HG02610 (cell line): Measurements from ENCODE around the gene METTL25.

Experiments used
- ATAC-seq: cut with Tn5 transposase; IDR thresholded peaks from one replicate; pipeline ENCODE4 v1.9.1; 2021; ENCODE audit warnings: mild to moderate bottlenecking, moderate library complexity; ENCODE audit not compliant: unreplicated experiment

METTL25 gene

GRCh38 chr12:82406651-82407050 lies 48.3 kb downstream of the METTL25 start:
- ATAC-seq = no peak

- no peak for ATAC-seq
Observed at GRCh38 chr12:82407481-82407880, 49.2 kb downstream of the METTL25 start.

GRCh38 chr12:82408844-82409243 lies 50.5 kb downstream of the METTL25 start:
- ATAC-seq = no peak

GRCh38 chr12:82411546-82412230 lies 53.4 kb downstream of the METTL25 start:
- no peak for ATAC-seq

DNA sequence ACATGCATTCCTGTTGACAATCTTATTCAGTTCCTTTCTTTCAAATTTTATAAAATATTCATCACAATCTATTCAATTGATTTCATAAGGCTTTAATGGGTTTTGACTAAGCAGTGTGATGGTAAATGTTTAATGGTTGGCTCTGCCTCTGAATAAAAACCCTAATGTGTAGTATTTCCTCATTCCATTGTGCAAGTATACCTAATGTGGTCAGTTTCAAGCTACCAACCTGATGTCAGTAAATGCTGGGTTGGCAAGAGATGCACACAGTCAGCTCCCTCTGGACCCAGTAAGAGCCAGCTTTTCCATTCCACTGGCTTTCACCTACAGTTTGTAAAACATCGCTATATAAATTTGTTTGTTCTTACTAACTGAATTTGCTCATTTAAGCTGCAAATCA lies 53.9 kb downstream of the METTL25 start:
- ATAC-seq = no peak

DNA sequence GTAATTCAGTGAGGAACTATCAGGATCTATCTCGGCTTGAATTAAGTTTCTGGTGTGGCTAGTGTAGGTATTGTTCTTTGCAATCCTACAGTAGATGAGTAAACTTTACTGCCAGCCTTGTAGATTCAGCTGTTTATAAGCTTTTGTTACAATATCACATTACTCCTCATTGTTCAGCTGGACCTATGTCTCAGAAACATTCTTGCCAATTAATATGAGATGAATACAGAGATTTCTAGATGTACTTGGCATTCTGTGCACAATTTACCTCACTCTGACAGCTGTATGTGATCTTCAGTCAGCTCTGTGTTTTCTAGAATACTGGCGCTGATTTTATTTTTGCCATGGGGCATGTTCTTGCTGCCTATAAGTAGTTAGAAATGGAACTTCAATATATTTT lies 55.7 kb downstream of the METTL25 start:
- no peak for ATAC-seq

DNA sequence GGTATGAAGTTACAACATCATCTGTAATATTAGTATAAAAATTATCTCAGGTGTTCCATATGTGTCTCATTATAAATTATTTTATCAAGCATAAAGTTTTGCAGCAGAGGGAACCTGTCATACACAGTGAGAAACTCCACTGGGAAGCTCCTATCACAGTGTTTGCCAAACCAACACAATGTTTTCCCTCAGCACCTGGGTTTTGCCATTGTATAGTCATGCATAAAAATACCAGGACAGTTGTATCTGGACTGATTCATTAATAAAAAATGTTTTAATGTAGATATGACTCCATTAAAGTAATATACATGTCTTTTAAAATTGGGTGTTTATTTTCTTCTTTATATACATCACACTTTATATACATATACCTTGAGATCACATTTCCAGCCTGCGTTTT lies 56.6 kb downstream of the METTL25 start:
- no peak for ATAC-seq

GRCh38 chr12:82415402-82415801 lies 57.1 kb downstream of the METTL25 start:
- ATAC-seq = no peak

GRCh38 chr12:82425241-82425640 lies 66.9 kb downstream of the METTL25 start:
- ATAC-seq = no peak

GRCh38 chr12:82426081-82426480 lies 67.8 kb downstream of the METTL25 start:
- no peak for ATAC-seq

- no peak for ATAC-seq
Observed at GRCh38 chr12:82426586-82426985, 68.3 kb downstream of the METTL25 start.

- ATAC-seq = no peak
Observed at GRCh38 chr12:82430541-82431145, 72.3 kb downstream of the METTL25 start.

- no peak for ATAC-seq
Observed at GRCh38 chr12:82434392-82434911, 76.1 kb downstream of the METTL25 start.

DNA sequence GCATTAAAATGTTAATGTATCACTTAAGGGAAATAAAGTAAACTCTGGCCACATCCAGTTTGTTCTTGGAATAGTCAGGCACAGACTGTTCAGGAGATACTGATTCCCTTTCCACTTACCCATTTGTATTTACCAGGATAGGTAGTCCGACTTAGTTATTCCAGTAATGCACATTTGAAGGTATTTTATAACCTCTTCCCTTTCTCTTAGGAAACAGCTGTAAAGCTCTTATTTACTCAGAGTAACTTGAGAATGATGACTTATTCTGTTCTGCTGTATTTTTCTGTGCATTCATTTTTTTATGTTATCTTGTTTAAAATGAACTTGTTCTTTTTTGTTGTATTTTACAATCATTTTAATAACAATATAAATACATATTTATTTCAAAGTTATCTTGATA lies 78.0 kb downstream of the METTL25 start:
- no peak for ATAC-seq

- peak; percentile 28 for ATAC-seq
Observed at GRCh38 chr12:82437744-82438143, 79.4 kb downstream of the METTL25 start.

DNA sequence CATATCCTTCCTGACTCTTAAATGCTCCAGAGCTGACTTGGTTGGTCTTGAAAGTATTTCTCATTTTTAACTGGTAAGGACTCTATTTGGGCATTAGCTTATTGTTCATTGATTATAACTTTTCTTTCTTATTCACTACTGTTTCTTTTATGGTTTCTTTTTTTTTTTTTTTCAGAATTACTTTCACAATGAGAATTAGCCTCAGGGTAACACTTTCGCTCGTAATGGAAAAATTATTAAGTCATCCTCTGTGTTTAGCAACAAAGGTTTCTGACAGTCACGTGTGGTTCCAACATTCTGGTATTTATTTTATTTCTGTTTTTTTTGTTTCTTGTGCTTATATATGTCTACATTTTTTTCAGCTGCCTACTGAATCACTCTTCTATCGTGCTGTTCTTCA lies 80.0 kb downstream of the METTL25 start:
- ATAC-seq = peak; percentile 76

- no peak for ATAC-seq
Observed at GRCh38 chr12:82440885-82441284, 82.6 kb downstream of the METTL25 start.

GRCh38 chr12:82448911-82449578 lies 90.7 kb downstream of the METTL25 start:
- no peak for ATAC-seq

DNA sequence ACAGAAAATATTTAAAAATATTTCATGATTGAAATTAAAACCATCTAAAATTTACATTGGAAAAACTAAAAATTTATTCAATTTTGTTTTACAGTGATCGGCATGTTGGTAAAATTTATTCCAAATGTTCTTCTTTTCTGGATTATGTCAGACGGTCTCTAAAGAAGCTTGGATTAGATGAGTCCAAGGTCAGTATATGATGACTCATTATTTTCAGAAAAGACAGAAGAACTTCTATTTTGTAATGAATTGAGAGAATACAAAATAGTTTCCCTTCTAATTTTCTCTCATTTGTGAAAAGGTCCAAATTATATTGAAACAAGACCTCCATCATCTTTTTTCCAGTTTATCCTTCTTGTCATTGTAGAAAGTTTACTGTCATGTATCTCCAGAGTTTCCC lies 98.3 kb downstream of the METTL25 start:
- no peak for ATAC-seq

- no peak for ATAC-seq
Observed at GRCh38 chr12:82458101-82458500, 99.8 kb downstream of the METTL25 start.

- ATAC-seq = no peak
Observed at GRCh38 chr12:82461393-82461792, 103.1 kb downstream of the METTL25 start.

GRCh38 chr12:82461836-82462235 lies 103.5 kb downstream of the METTL25 start:
- no peak for ATAC-seq
